Stimulated activated CD8-positive, alpha-beta memory T cell treated with anti-CD3 and anti-CD28 coated beads, Interleukin-7, amount 100 ng/mL, for 24 hours (primary cell): Measurements from ENCODE around the gene OR4A15.

Experiments used
- DNase-seq: peaks from one replicate; pipeline ENCODE4 v3.0.0-alpha.2; 2020; ENCODE audit warnings: low read depth

Gene OR4A15

GRCh38 chr11:55367674-55368073 is at the start of gene OR4A15:
Gene OR4A15, plus strand, starts transcription at chr11:55367974. Its CDS starts 0 bp downstream, at chr11:55367974.
- no peak for DNase-seq

DNA sequence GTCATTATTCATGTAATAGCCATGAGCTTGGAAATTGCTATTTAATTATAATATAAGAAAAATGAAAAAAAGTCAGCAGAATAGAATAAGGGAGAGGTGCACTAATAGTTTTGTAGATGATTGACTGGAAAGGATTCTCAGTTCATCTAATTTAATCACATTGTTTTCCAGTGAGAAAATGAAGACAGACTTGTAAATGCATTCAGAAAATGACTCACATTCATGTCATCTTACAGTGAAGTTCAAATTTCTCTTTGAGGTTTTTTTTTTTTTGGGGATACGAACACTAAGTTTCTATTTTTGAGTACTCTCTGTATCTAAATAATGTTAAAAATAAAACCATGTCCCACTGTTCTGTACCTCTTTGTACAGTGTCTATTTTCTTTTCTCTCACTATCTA is 43.3 kb upstream of the OR4A15 start:
- no peak for DNase-seq

DNA sequence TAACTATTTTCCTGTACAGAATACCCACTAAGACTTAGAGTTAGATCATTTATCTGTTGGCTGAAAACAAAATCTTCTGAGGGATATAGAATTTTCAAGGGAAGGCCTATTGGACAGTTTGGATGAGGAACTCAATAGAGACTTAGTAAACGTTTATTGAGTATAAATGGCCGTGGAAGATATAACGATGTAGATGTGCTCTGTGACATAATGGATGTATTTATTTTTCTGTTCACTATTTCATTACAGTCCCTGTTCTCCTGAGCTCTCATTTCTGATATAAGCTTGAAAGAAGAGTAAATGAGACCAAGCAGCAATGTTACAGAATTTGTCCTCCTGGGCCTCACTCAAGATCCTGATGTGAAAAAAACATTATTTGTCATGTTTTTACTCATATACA is 24.9 kb upstream of the OR4A15 start, which contains the start of gene OR4A16:
Gene OR4A16 (plus strand): TSS at position 301 of the 400 bp plus-strand sequence. CDS start 0 bp downstream, at position 301.
- no peak for DNase-seq

GRCh38 chr11:55345306-55345705 is 22.5 kb upstream of the OR4A15 start:
- no peak for DNase-seq

GRCh38 chr11:55349032-55349431 is 18.7 kb upstream of the OR4A15 start:
- no peak for DNase-seq

DNA sequence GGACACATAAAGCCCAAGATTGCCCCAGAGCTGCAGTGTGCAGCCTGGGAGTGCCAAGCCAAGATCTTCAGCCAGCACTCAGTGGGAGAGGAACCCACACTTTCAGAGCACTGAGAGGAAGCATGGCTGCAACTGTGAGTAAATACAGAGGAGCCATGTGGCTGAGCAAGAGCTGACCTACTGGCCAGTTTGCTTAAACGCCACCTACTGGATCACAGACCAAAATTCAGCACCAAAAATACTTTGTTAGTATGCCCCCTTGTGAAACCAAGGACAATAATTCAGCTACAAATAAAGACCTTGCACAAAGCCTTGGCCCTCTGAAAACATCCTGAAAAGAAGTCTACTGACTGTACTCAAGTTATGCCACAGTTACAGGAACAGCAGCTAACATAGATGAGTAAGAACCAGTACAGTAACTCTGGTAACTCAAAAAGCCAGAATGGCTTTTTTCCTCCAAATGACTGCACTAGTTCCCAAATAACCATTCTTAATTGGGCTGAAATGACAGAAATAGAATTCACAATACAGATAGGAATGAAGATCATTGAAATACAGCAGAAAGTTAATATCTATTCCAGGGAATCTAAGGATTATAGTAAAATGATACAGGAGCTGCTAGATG is 10.1 kb upstream of the OR4A15 start:
- DNase-seq, result no peak

GRCh38 chr11:55401011-55401410 is 33.2 kb downstream of the OR4A15 start:
- DNase-seq, result no peak
